Endothelial cell of umbilical vein (primary cell): ENCODE data around the gene PRDM1. TPM values are rescaled to one million over a fixed set of nuclear protein-coding genes. Genes with fewer than 3 reads are reported as not detected.

Source experiments
- BruUV-seq: library from RNA; stranded (reverse); fragments of 400-500 nt; replicated peaks from 2 replicates; lab custom pipeline; 2021; lab: Mats Ljungman, UMichigan
- CTCF ChIA-PET: fragments of 300-600, 350-600 bp; sonication (Branson Sonifier 250); formaldehyde crosslinking; loops from one replicate; lab custom pipeline; 2021; ENCODE audit warnings: antibody characterized with exemption, inconsistent platforms; lab: Charles Lee
- POLR2A ChIA-PET: fragments of 300-600, 350-600 bp; sonication (Branson Sonifier 250); formaldehyde crosslinking; loops from one replicate; lab custom pipeline; 2021; ENCODE audit warnings: antibody characterized with exemption, inconsistent platforms; lab: Charles Lee
- DNase-seq: peaks from one replicate; pipeline ENCODE4 v3.0.0-alpha.2; 2011; ENCODE audit warnings: low read depth, low spot score
- FAIRE-seq: peaks from 2 replicates; lab custom pipeline; 2011; peaks lifted over from hg19 to GRCh38; lab: Jason Lieb, UNC
- H2AFZ ChIP-seq: 2 replicates; pipeline ENCODE4 v1.6.0; 2012; ENCODE audit warnings: low read depth, low read length, control low read depth, inconsistent platforms
- H3K27ac ChIP-seq: 2 replicates; pipeline ENCODE4 v1.5.1; 2011; ENCODE audit warnings: low read depth, mild to moderate bottlenecking, control low read depth, low read length, moderate library complexity; ENCODE audit not compliant: insufficient read depth
- H3K27me3 ChIP-seq, 2 experiments: 2 replicates each; pipeline versions ENCODE4 v1.6.0 to v1.6.1; 2011; ENCODE audit warnings: low read length in 2 of 2, mixed read lengths in 1 of 2; ENCODE audit not compliant: control insufficient read depth in 2 of 2, insufficient read depth in 2 of 2
- H3K36me3 ChIP-seq, 2 experiments: 2 replicates in 1 of 2; 3 replicates in 1 of 2; pipeline ENCODE4 v1.5.1; 2011; ENCODE audit warnings: low read length in 2 of 2, mild to moderate bottlenecking in 1 of 2, moderate library complexity in 1 of 2; ENCODE audit not compliant: control insufficient read depth in 2 of 2, insufficient read depth in 2 of 2; ENCODE audit errors: extremely low read depth in 1 of 2
- H3K4me1 ChIP-seq: 3 replicates; pipeline ENCODE4 v1.5.1; 2011; ENCODE audit warnings: mild to moderate bottlenecking, low read length; ENCODE audit not compliant: control insufficient read depth, insufficient read depth; ENCODE audit errors: extremely low read depth
- H3K4me2 ChIP-seq: 2 replicates; pipeline ENCODE4 v1.6.1; 2011; ENCODE audit warnings: low read length, control low read depth, mixed read lengths; ENCODE audit not compliant: insufficient read depth
- H3K4me3 ChIP-seq, 3 experiments: fragments of 200-600 bp in 1 of 3; sonication (generic), shearing (Covaris generic) in 1 of 3; replicated peaks in 1 of 3; 2 replicates each; pipeline ENCODE4 v1.5.1; 2011 to 2016; ENCODE audit warnings: control low read depth in 3 of 3, low read length in 3 of 3, mild to moderate bottlenecking in 2 of 3, inconsistent platforms in 1 of 3, low read depth in 1 of 3, moderate library complexity in 1 of 3; ENCODE audit not compliant: insufficient read depth in 1 of 3
- H3K79me2 ChIP-seq: 2 replicates; pipeline ENCODE4 v1.6.0; 2012; ENCODE audit warnings: low read length, inconsistent platforms; ENCODE audit not compliant: control insufficient read depth, insufficient read depth
- H3K9ac ChIP-seq: replicated peaks from 2 replicates; pipeline ENCODE3; 2011; ENCODE audit warnings: low read length, control low read depth; ENCODE audit not compliant: insufficient read depth; ENCODE audit errors: extremely low read depth
- H3K9me1 ChIP-seq: replicated peaks from 3 replicates; pipeline ENCODE4 v1.6.0; 2011; ENCODE audit warnings: mild to moderate bottlenecking, low read length; ENCODE audit not compliant: control insufficient read depth, insufficient read depth; ENCODE audit errors: extremely low read depth
- H3K9me3 ChIP-seq: replicated peaks from 2 replicates; pipeline ENCODE4 v1.5.1; 2012; ENCODE audit warnings: low read length, inconsistent platforms; ENCODE audit not compliant: control insufficient read depth, insufficient read depth
- H4K20me1 ChIP-seq: replicated peaks from 2 replicates; pipeline ENCODE3; 2011; ENCODE audit warnings: mild to moderate bottlenecking, low read length; ENCODE audit not compliant: control insufficient read depth, insufficient read depth; ENCODE audit errors: extremely low read depth
- EZH2 ChIP-seq: IDR thresholded peaks from 2 replicates; pipeline ENCODE4 v1.6.1; 2012; ENCODE audit warnings: borderline replicate concordance, low read depth, mild to moderate bottlenecking, moderate library complexity, low read length, inconsistent platforms; ENCODE audit not compliant: severe bottlenecking
- JUN ChIP-seq: IDR thresholded peaks from 2 replicates; pipeline ENCODE4 v1.6.1; 2011; ENCODE audit warnings: borderline replicate concordance, low read depth; ENCODE audit not compliant: insufficient read length, insufficient read depth
- MYC ChIP-seq: IDR thresholded peaks from one replicate; pipeline ENCODE4 v1.6.1; 2011; ENCODE audit warnings: mild to moderate bottlenecking, low read depth, low read length
- POLR2AphosphoS5 ChIP-seq: IDR thresholded peaks from 2 replicates; pipeline ENCODE4 v1.6.1; 2012; ENCODE audit warnings: low read depth, mild to moderate bottlenecking, control low read depth, low read length, moderate library complexity; ENCODE audit not compliant: insufficient read depth
- dilution Hi-C: fragments of 300-500 bp; cut with MboI; formaldehyde crosslinking; loops from one replicate; pipeline ENCODE4 v1.15.0; 2019; ENCODE audit warnings: low sequenced_read_pairs; ENCODE audit not compliant: extremely low pct_ligation_motif_present
- intact Hi-C: fragments of 100-400 bp; cut with micrococcal nuclease; formaldehyde crosslinking; loops from one replicate; pipeline ENCODE4 v1.10.0; 2022
- polyA plus RNA-seq, 4 experiments: library from polyadenylated mRNA; depleted of rRNA in 3 of 4; stranded (reverse) in 3 of 4; unstranded in 1 of 4; fragments of >200 nt; gene quantifications; 2 replicates each; pipeline versions ENCODE4 v1.2.1 to v1.2.3, GENCODE V29; 2011 to 2012; ENCODE audit warnings: missing spikeins in 1 of 4
- total RNA-seq: library from RNA; stranded (reverse); gene quantifications from 2 replicates; pipeline ENCODE4 v1.2.3, GENCODE V29; 2021
- TF ChIP-seq, protein P1 (sequence below), 2 donors: IDR thresholded peaks; 1 replicate in 1 of 2; 2 replicates in 1 of 2; pipeline ENCODE4 v1.5.1; 2011; ENCODE audit warnings: low read length in 2 of 2, mild to moderate bottlenecking in 2 of 2, moderate library complexity in 2 of 2, control low read depth in 1 of 2, inconsistent platforms in 1 of 2, low read depth in 1 of 2; ENCODE audit not compliant: insufficient read depth in 1 of 2; ENCODE audit errors: extremely low read depth in 1 of 2

PRDM1 gene
- total and polyA plus RNA-seq, 2 donors (not counting 3 experiments of a cell fraction or from before 2014, with no cell fraction given): 0.36 to 2.7 TPM

DNA sequence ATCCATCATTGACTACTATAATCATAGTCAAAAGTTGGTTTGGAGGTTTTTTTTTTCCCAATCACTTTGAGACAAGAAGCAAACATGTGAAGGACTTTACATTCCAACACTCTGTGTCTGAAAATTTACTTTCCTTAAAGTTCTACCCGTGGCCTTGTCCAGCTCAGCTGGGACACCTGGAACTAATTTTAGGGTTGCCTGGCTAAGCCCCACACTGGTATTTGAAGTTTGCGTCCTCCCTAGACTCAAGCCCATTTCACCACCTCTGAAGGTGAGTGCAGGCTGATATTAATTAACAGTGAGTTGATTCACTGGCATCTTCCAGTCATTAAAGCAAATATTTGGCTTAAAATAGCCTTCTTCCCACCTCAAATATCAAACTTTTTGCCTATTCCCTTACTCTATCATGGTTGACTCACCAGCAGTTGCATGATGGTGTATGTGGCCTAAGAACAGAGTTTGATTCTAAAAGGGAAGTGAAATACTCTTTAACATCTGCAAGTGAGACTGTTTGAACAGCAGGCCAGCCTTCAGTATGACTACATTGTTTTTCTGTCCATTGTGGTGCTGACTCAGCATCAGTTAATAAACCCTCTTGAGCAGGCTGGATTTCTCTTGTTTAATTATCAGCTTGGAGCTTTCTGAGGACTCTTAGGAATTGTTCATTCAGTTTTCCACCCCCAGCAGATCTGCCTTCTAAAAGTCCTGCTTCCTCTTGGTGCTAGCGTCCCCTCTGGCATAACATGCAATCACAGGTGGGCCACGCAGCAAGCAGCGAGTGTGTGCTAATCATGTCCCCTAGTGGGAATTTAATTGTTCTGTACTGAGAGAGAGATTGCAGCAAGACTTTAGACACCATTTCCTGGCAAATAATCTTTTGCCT lies 1.8 kb upstream of the PRDM1 start:
- Histone ChIP-seq H2AFZ (no peak overlapping the region), H3K9me3 (no peaks in the 10 kb centered on the region), H3K36me3 (no peaks in the 10 kb centered on the region), H3K4me3 (no peak overlapping the region), H3K9me1 (no peaks in the 10 kb centered on the region), H4K20me1 (no peaks in the 10 kb centered on the region), H3K27ac (no peak overlapping the region), H3K4me1 (peaks cover 19% of the 10 kb centered on the region), H3K4me2 (no peak overlapping the region), H3K9ac (no peak overlapping the region), H3K79me2 (no peaks in the 10 kb centered on the region), H3K27me3 (peaks cover 13 to 20% of the 10 kb centered on the region in 2 experiments)
- dilution Hi-C loops: no loop called here
- CTCF ChIA-PET: no interaction called here
- intact Hi-C loops: loop anchor here (5.0 to 10.0 kb wide), 2 partner anchors 350 to 652 kb away; no protein-coding TSS in a partner anchor
- TF ChIP-seq EZH2: no peak
- no peak for TF ChIP-seq MYC
- TF ChIP-seq POLR2AphosphoS5: no peak
- TF ChIP-seq JUN: no peak
- TF ChIP-seq, protein P1, sequence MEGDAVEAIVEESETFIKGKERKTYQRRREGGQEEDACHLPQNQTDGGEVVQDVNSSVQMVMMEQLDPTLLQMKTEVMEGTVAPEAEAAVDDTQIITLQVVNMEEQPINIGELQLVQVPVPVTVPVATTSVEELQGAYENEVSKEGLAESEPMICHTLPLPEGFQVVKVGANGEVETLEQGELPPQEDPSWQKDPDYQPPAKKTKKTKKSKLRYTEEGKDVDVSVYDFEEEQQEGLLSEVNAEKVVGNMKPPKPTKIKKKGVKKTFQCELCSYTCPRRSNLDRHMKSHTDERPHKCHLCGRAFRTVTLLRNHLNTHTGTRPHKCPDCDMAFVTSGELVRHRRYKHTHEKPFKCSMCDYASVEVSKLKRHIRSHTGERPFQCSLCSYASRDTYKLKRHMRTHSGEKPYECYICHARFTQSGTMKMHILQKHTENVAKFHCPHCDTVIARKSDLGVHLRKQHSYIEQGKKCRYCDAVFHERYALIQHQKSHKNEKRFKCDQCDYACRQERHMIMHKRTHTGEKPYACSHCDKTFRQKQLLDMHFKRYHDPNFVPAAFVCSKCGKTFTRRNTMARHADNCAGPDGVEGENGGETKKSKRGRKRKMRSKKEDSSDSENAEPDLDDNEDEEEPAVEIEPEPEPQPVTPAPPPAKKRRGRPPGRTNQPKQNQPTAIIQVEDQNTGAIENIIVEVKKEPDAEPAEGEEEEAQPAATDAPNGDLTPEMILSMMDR (IDR thresholded peaks at IDR 0.05; ENCODE audit: extremely low read depth in 1 of 2, insufficient read depth in 1 of 2, low read depth in 1 of 2, low read length in 2 of 2): peak in 1 of 2 donors; percentile 7
- POLR2A ChIA-PET: no interaction called here
- DNase-seq (peak; percentile 12), FAIRE-seq (peak; percentile 33)
- no TSS peak for BruUV-seq
